Panc1 (cell line): Measurements from ENCODE around the gene KRTAP12-2. TPM values are rescaled to one million over a fixed set of nuclear protein-coding genes. Genes with fewer than 3 reads are reported as not detected.

Experiments
- ATAC-seq: fragments of 200-7000 bp; cut with Tn5 transposase; 2 replicates; pipeline ENCODE4 v1.9.1; 2020; ENCODE audit warnings: mild to moderate bottlenecking, moderate library complexity
- BruUV-seq: library from RNA; stranded (reverse); fragments of 400-500 nt; replicated peaks from 2 replicates; lab custom pipeline; 2021; lab: Mats Ljungman, UMichigan
- CTCF ChIA-PET: fragments of 300-600 bp; sonication (Branson Sonifier 250); formaldehyde crosslinking; loops from one replicate; lab custom pipeline; 2022; ENCODE audit warnings: antibody characterized with exemption; lab: Charles Lee
- POLR2A ChIA-PET: fragments of 300-600 bp; sonication (Branson Sonifier 250); formaldehyde crosslinking; loops from one replicate; lab custom pipeline; 2022; ENCODE audit warnings: antibody characterized with exemption; lab: Charles Lee
- DNase-seq: peaks from one replicate; pipeline ENCODE4 v3.0.0-alpha.2; 2010; ENCODE audit warnings: low read depth, low spot score
- H3K27ac ChIP-seq: 2 replicates; pipeline ENCODE4 v1.5.1; 2011; ENCODE audit warnings: mild to moderate bottlenecking, low read length, inconsistent platforms
- H3K27me3 ChIP-seq: fragments of 200-500 bp; sonication (Bioruptor generic); 2 replicates; pipeline ENCODE4 v1.6.0; 2014; ENCODE audit warnings: low read length, inconsistent platforms; ENCODE audit not compliant: control insufficient read depth, insufficient read depth
- H3K36me3 ChIP-seq: fragments of 200-500 bp; sonication (Bioruptor generic); 2 replicates; pipeline ENCODE4 v1.5.1; 2014; ENCODE audit warnings: inconsistent platforms, mild to moderate bottlenecking, low read length, moderate library complexity; ENCODE audit not compliant: control insufficient read depth, insufficient read depth
- H3K4me1 ChIP-seq: 2 replicates; pipeline ENCODE4 v1.5.1; 2011; ENCODE audit warnings: inconsistent platforms, mild to moderate bottlenecking, low read length, moderate library complexity; ENCODE audit not compliant: control insufficient read depth, insufficient read depth
- H3K4me3 ChIP-seq, 2 experiments: 2 replicates each; pipeline ENCODE4 v1.5.1; 2011 to 2012; ENCODE audit warnings: low read depth in 2 of 2, low read length in 2 of 2, mild to moderate bottlenecking in 2 of 2, inconsistent platforms in 1 of 2, moderate library complexity in 1 of 2
- H3K9me3 ChIP-seq: fragments of 200-500 bp; sonication (Bioruptor generic); 2 replicates; pipeline ENCODE4 v1.5.1; 2014; ENCODE audit warnings: low read depth, mild to moderate bottlenecking, inconsistent platforms, low read length, moderate library complexity; ENCODE audit not compliant: control insufficient read depth, insufficient read depth
- CTCF ChIP-seq: fragments of 450-650 bp; IDR thresholded peaks from 2 replicates; pipeline ENCODE4 v1.5.1; 2017; ENCODE audit warnings: mild to moderate bottlenecking
- POLR2AphosphoS5 ChIP-seq: IDR thresholded peaks from 2 replicates; pipeline ENCODE4 v1.6.1; 2012; ENCODE audit warnings: mild to moderate bottlenecking, low read depth, low read length, moderate library complexity
- REST ChIP-seq, 2 experiments: IDR thresholded peaks; 2 replicates each; pipeline ENCODE4 v1.6.1; 2011 to 2012; ENCODE audit warnings: low read depth in 2 of 2, control low read depth in 1 of 2, low read length in 1 of 2, mild to moderate bottlenecking in 1 of 2, moderate library complexity in 1 of 2; ENCODE audit not compliant: insufficient read depth in 1 of 2
- SIN3A ChIP-seq: IDR thresholded peaks from 2 replicates; pipeline ENCODE4 v1.6.1; 2012; ENCODE audit warnings: low read depth, mild to moderate bottlenecking, low read length, moderate library complexity, borderline replicate concordance; ENCODE audit not compliant: insufficient read depth
- TCF7L2 ChIP-seq: IDR thresholded peaks from 2 replicates; pipeline ENCODE4 v1.6.1; 2011; ENCODE audit warnings: mild to moderate bottlenecking, low read depth, low read length, inconsistent platforms
- in situ Hi-C: cut with HindIII; loops from 2 replicates; pipeline ENCODE4 v1.10.0; 2016; ENCODE audit warnings: low sequenced_read_pairs, low pct_unique_long_range_greater_than_20kb
- intact Hi-C: fragments of 100-400 bp; cut with micrococcal nuclease; formaldehyde crosslinking; loops from one replicate; pipeline ENCODE4 v1.10.0; 2022; ENCODE audit not compliant: unreplicated experiment
- total RNA-seq: library from RNA; stranded (reverse); gene quantifications from one replicate; pipeline ENCODE4 v1.2.1, GENCODE V29; 2021; ENCODE audit not compliant: unreplicated experiment

KRTAP12-2 gene
- total RNA-seq, 1 experiment from 2014 or later = not detected

- TF ChIP-seq POLR2AphosphoS5 (no peak), TCF7L2 (no peak), CTCF (no peak), REST (IDR thresholded peaks at IDR 0.05; ENCODE audit: insufficient read depth in 1 of 2, low read depth in 2 of 2, low read length in 1 of 2) (no peak), SIN3A (no peak)
- Histone ChIP-seq H3K4me3 (no peak within 1 kb of the TSS), H3K9me3 (no peaks in the 10 kb centered on the region), H3K27me3 (no peaks in the 10 kb centered on the region), H3K4me1 (no peaks in the 10 kb centered on the region), H3K27ac (no peak within 1 kb of the TSS), H3K36me3 (no peaks in the 10 kb centered on the region)
- no TSS peak for BruUV-seq
- intact Hi-C loops = no loop called here
- ATAC-seq (no peak), DNase-seq (no peak)
- in situ Hi-C loops = no loop called here
- POLR2A ChIA-PET = interaction anchor here (0.6 kb wide), 1 partner anchor 9 kb away, joined by 5 read pairs; no protein-coding TSS in a partner anchor
- CTCF ChIA-PET = no interaction called here
These were observed 12.1 kb downstream of the KRTAP12-2 start, which contains the start of gene KRTAP12-4 for GRCh38 chr21:44654576-44655175. Gene KRTAP12-4, minus strand, starts transcription at chr21:44654659. Its CDS starts 45 bp downstream, at chr21:44654614.

- Histone ChIP-seq H3K27me3 (no peaks in the 10 kb centered on the region), H3K9me3 (no peaks in the 10 kb centered on the region), H3K36me3 (no peaks in the 10 kb centered on the region), H3K4me3 (no peak overlapping the region), H3K27ac (no peak overlapping the region), H3K4me1 (no peaks in the 10 kb centered on the region)
- ChIA-PET POLR2A (no interaction called here), CTCF (no interaction called here)
- DNase-seq (no peak), ATAC-seq (no peak)
- TF ChIP-seq CTCF (no peak), POLR2AphosphoS5 (no peak), TCF7L2 (no peak), SIN3A (no peak), REST (IDR thresholded peaks at IDR 0.05; ENCODE audit: insufficient read depth in 1 of 2, low read depth in 2 of 2, low read length in 1 of 2) (no peak)
- intact Hi-C loops (no loop called here), in situ Hi-C loops (no loop called here)
- no TSS peak for BruUV-seq
These were observed 12.8 kb downstream of the KRTAP12-2 start for GRCh38 chr21:44653656-44654575.
